Measurements from ENCODE around the gene CARHSP1. TPM values are rescaled to one million over a fixed set of nuclear protein-coding genes. Genes with fewer than 3 reads are reported as not detected.

The CARHSP1 gene
- total RNA-seq, 2 donors from 2014 or later: 51.0 to 146 TPM

DNA sequence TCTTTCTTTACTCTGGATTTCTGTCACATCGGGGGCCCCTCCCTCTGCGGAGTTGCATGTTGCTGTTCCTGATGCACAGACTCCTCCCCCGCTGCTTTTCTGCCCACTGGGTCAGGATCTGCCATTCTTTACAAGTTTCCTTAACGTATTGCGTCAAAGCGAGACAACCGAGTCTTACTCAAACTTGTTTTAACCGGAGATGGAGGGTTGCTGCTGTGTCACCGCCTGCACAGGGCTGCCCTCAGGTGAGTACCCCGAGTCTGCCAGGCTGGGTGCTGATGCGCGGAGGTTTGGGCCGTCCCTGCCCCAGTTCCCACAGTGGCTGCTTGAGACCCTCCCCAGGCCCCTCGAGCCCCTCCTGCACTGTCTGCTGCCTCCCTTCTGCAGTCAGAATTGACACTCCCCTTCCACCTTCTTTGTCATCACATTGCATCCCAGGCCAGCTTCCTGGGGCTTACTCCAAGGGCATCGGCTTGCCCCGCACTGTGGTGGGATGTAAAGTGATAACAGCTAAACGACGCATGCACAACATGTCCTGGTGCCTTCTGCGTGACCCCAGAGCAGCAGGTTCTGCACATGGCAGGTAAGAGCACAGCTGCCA, 19.3 kb downstream of the CARHSP1 start:
- no peak for DNase-seq (ENCODE audit: low spot score)
- H3K27ac ChIP-seq: no peak overlapping the region
- intact Hi-C loops (cut with DNase I): no loop called here
- no peaks in the 10 kb centered on the region for H3K4me1 ChIP-seq (replicated peaks)
- no peaks in the 10 kb centered on the region for H3K9me3 ChIP-seq
- no peaks in the 10 kb centered on the region for H3K27me3 ChIP-seq (replicated peaks; ENCODE audit: insufficient read depth)
- 74% methylated on average over 19 of the region's 19 CpGs for WGBS
- no peaks in the 10 kb centered on the region for H3K36me3 ChIP-seq
- H3K4me3 ChIP-seq: no peak overlapping the region
- no peak for TF ChIP-seq POLR2AphosphoS5 (IDR thresholded peaks at IDR 0.05)
- TF ChIP-seq POLR2A (IDR thresholded peaks at IDR 0.05): no peak
- TF ChIP-seq, protein P1, sequence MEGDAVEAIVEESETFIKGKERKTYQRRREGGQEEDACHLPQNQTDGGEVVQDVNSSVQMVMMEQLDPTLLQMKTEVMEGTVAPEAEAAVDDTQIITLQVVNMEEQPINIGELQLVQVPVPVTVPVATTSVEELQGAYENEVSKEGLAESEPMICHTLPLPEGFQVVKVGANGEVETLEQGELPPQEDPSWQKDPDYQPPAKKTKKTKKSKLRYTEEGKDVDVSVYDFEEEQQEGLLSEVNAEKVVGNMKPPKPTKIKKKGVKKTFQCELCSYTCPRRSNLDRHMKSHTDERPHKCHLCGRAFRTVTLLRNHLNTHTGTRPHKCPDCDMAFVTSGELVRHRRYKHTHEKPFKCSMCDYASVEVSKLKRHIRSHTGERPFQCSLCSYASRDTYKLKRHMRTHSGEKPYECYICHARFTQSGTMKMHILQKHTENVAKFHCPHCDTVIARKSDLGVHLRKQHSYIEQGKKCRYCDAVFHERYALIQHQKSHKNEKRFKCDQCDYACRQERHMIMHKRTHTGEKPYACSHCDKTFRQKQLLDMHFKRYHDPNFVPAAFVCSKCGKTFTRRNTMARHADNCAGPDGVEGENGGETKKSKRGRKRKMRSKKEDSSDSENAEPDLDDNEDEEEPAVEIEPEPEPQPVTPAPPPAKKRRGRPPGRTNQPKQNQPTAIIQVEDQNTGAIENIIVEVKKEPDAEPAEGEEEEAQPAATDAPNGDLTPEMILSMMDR (IDR thresholded peaks at IDR 0.05): no peak

DNA sequence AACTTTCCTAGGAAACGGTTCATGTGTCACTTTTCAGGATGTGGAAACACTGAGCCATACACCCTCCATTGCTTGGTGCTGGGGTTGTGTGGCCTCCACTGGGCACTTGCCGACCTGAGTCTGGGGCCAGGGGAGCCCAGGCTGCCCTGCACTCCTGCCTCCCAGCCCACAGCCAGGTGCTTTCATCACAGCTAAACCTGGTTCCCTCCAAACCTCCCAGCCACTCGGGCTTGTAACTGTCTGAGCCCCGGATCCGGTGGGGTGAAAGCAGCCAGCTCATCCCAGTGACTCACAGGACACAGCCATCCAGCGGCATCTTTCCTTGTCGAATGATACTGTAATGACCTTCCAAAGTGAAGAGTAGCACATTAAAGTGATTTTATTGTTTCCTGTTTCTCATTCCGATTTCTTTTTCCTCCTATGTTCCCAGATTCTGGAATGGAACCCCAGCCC, 19.8 kb downstream of the CARHSP1 start:
- Histone ChIP-seq H3K36me3 (no peaks in the 10 kb centered on the region), H3K4me3 (no peak overlapping the region), H3K9me3 (no peaks in the 10 kb centered on the region), H3K27ac (no peak overlapping the region), H3K27me3 (replicated peaks; ENCODE audit: insufficient read depth) (no peaks in the 10 kb centered on the region), H3K4me1 (replicated peaks) (no peaks in the 10 kb centered on the region)
- intact Hi-C loops (cut with DNase I): no loop called here
- TF ChIP-seq, protein P1 (IDR thresholded peaks at IDR 0.05): no peak
- TF ChIP-seq POLR2A (IDR thresholded peaks at IDR 0.05) (no peak), POLR2AphosphoS5 (IDR thresholded peaks at IDR 0.05) (no peak)
- WGBS: 75% methylated on average over 8 of the region's 8 CpGs
- no peak for DNase-seq (ENCODE audit: low spot score)

DNA sequence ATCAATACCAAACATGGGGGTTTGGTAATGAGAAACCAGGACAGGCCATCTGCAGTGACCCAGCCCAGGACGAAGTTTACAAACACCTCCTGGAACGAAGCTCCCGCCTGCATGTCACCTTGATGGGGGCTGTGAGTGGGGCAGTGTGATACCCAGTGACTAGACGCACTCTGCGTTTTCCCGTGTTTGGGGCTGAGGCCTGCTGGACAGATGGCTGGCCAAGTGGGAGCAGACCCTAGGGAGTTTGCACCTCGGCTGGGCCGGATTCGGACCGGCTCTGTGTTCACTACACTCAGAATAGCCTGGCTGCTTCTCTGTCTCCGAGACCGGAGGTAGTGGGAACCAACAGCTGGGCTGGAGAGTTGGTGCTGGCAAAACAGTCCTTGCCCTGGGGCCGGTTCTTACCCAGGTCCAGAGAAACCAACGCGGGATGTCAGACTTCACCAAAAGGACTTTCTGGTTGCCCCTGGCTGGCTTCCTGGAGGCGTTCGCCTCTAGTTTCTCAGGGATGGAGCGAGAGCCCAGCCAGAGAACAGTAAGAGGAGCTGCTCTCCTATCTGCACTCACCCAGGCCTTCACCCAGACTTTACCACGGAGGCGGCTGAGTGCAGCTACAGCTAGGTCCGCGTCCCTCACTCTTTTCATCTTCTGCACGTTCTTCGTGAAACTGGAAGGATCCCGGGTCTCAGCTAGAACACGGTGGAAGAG, 20.4 kb downstream of the CARHSP1 start:
- H3K4me3 ChIP-seq: no peak overlapping the region
- TF ChIP-seq POLR2A (IDR thresholded peaks at IDR 0.05): no peak
- no peak for TF ChIP-seq POLR2AphosphoS5 (IDR thresholded peaks at IDR 0.05)
- TF ChIP-seq, protein P1 (IDR thresholded peaks at IDR 0.05): no peak
- WGBS: 85% methylated on average over 26 of the region's 26 CpGs
- no peaks in the 10 kb centered on the region for H3K4me1 ChIP-seq (replicated peaks)
- no peak for DNase-seq (ENCODE audit: low spot score)
- no peaks in the 10 kb centered on the region for H3K27me3 ChIP-seq (replicated peaks; ENCODE audit: insufficient read depth)
- no peaks in the 10 kb centered on the region for H3K36me3 ChIP-seq
- no peak overlapping the region for H3K27ac ChIP-seq
- intact Hi-C loops (cut with DNase I): no loop called here
- no peaks in the 10 kb centered on the region for H3K9me3 ChIP-seq

DNA sequence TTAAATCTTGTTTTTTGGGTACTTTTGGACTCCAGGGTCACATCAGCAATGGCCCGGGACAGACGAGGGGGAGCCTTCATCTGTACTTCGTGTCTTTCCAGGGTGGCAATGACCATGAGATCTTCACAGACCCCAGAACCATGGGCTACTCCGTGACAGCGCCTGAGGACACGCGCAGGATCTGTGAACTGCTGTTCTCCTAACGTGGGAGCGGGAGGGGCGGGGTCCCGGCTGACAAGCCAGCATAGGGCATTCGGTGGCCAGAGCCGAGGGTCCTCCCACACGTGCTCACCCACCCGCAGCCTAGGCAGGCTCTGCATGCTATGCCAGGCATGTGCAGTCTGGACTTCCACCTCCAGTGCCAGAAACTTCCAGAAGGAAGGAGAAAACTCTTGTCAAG, 21.2 kb downstream of the CARHSP1 start:
- intact Hi-C loops (cut with DNase I): no loop called here
- TF ChIP-seq POLR2A (IDR thresholded peaks at IDR 0.05) (no peak), POLR2AphosphoS5 (IDR thresholded peaks at IDR 0.05) (no peak)
- TF ChIP-seq, protein P1 (IDR thresholded peaks at IDR 0.05): no peak
- Histone ChIP-seq H3K27ac (no peak overlapping the region), H3K9me3 (no peaks in the 10 kb centered on the region), H3K4me3 (no peak overlapping the region), H3K36me3 (no peaks in the 10 kb centered on the region), H3K4me1 (replicated peaks) (no peaks in the 10 kb centered on the region), H3K27me3 (replicated peaks; ENCODE audit: insufficient read depth) (no peaks in the 10 kb centered on the region)
- no peak for DNase-seq (ENCODE audit: low spot score)
- whole genome bisulfite sequencing: 89% methylated on average over 15 of the region's 15 CpGs

DNA sequence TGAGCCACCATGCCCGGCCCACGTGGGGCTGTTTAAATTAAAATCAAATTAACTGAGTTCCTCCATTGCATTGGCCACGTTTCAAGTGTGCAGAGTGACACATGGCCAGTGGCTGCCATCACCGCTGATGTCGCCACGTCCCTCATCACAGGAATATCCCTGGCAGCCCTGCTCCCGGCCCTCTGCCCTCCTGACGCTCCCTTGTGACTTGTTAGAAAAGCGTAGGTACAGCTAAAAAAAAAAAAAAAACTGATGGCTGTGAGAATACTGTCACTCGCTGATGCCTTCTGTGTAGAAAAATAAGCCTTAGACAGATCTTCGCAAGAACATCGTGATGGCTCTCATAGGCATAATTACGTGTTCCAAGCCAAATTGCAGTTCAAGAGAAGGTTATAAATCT, 21.7 kb downstream of the CARHSP1 start:
- TF ChIP-seq POLR2AphosphoS5 (IDR thresholded peaks at IDR 0.05): no peak
- TF ChIP-seq POLR2A (IDR thresholded peaks at IDR 0.05): no peak
- TF ChIP-seq, protein P1 (IDR thresholded peaks at IDR 0.05): no peak

More for the DNA sequence above, 21.7 kb downstream of the CARHSP1 start:
- no peaks in the 10 kb centered on the region for H3K36me3 ChIP-seq
- no peaks in the 10 kb centered on the region for H3K9me3 ChIP-seq
- H3K27ac ChIP-seq: no peak overlapping the region
- DNase-seq (ENCODE audit: low spot score): no peak
- intact Hi-C loops (cut with DNase I): no loop called here
- H3K27me3 ChIP-seq (replicated peaks; ENCODE audit: insufficient read depth): no peaks in the 10 kb centered on the region
- no peak overlapping the region for H3K4me3 ChIP-seq
- H3K4me1 ChIP-seq (replicated peaks): no peaks in the 10 kb centered on the region
- 83% methylated on average over 13 of the region's 13 CpGs for WGBS

Data from prostate gland (tissue), 2 donors.